ENCODE results near the gene TAF1B.
"Not testable (repeated sequence)": the region's sequence is repeated elsewhere in the genome, so short reads cannot be mapped to it uniquely, and the experiment has no call there.

TAF1B gene

DNA sequence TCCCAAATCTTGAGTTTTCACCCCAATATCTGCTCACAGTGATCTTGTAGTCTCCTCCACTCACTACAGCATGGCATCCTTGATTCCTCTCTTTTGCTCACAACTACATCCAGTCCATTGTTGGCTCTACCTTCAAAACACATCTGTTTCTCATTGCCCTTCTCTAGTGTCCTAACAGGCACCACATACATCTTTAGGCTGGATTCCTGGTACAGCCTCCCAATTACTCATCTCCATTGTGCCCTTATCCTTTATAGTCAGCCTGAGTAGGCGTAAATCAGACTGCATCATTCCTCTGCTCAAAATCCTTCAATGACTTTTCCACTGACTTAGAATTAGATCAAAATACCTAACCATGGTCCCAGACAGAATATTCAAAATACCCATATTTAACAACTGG lies 10.7 kb upstream of the TAF1B start:
- DNase-seq (ENCODE audit: low read depth) = no peak

DNA sequence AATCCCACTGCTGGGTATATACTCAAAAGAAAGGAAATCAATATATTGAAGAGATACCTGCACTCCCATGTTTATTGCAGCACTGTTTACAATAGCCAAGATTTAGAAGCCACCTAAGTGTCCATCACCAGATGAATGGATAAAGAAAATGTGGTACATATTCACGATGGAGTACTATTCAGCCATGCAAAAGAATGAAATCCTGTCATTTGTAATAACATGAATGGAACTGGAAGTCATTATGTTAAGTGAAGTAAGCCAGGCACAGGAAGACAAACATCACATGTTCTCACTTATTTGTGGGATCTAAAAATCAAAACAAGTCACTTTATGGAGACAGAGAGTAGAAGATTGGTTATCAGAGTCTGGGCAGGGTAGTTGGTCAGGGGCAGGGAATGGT lies 8.2 kb upstream of the TAF1B start:
- not testable (repeated sequence) for DNase-seq (ENCODE audit: low read depth)

- no peak for DNase-seq (ENCODE audit: low read depth)
These were observed 7.2 kb upstream of the TAF1B start for GRCh38 chr2:9836074-9836473.

DNA sequence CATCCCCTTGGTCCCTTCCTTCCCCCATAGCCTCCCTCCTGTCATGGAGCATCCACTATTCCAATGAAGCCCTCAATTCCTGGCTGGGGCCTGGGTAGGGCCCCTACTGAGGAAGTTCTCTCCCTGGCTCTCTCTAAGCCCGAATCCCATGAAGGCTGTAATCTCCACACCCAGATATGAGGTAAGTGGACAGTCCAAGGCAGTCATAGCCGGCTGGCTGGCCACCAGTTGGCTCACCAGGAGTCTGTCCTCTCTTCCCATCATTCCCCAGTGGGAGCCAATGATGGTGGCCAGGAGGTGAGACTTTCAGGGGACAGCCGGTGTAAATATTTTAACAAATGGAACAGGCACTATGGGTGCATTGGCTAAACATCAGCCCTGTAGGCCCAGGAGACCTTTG lies 6.8 kb upstream of the TAF1B start:
- no peak for DNase-seq (ENCODE audit: low read depth)

DNA sequence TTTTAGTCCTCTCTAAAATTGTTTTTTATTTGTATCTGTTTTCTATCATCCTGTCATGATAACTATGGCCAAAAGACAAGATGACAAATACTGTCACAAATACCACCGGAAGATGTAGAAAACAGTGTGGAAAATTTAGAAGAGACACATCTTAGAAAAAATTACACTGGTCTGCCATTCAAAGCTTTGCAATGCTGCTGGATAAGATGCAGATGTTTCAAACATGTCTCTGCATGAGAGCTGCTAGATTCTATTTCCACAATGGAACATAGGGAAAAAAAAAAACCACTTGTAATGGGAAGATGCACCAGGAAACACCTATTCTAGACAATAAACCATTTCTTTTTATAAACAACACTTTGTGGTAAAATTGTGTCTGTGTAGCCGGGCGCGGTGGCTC lies 5.8 kb upstream of the TAF1B start:
- DNase-seq (ENCODE audit: low read depth) = no peak

GRCh38 chr2:9838391-9838790 lies 4.9 kb upstream of the TAF1B start:
- DNase-seq (ENCODE audit: low read depth) = no peak

DNA sequence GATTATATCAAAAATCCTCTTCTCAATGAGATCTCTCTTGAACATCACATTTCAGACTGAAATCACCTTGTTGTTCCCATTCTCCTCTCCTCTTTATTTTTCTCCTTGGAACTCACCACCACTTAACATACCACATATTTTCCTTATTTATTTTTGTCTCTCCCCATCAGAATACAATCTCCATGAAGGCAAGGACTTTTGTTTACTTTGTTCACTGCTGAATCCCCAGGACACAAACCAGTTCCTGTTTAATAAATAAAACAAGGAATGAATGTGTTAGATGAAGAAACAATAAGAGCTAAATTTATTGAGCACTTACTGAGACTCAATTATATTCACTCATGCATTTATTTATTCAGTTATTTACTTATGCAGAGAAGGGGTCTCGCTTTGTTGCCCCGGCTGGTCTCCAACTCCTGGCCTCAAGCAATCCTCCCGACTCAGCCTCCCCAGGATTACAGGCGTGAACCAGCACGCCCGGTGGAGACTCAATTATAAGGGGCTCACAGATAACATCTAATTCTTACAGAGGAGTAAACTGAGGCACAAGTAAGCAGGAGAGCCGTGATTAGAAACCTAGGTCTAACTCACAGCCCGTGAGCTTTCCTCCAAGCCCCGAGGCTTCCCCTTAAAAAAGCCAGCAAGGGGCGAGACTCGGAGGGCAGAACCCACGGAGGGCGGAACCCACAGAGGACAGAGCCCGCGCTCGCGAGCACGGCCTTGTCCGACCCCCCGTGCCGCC lies 616 bp upstream of the TAF1B start:
- no peak for DNase-seq (ENCODE audit: low read depth)

- no peak for DNase-seq (ENCODE audit: low read depth)
These were observed 786 bp downstream of the TAF1B start for GRCh38 chr2:9844036-9844483.

DNA sequence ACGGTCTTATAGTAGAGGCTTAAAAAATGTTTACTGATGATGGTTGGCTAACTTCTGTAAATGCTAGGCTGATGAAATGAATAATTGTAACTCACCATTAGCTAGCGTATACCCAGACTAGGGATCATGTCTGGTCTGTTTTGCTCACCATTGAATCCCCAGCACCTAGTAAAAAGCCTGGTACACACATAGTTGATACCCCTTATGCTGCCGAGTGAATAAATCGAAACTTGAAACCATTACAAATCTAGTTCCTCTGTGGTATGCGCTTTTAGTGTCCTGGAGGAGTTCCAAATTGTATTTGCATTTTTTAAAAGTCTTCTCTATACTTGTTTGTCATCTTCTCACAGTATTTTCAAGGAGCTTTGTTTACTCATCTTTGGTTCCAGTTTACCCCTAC lies 1.3 kb downstream of the TAF1B start:
- no peak for DNase-seq (ENCODE audit: low read depth)

DNA sequence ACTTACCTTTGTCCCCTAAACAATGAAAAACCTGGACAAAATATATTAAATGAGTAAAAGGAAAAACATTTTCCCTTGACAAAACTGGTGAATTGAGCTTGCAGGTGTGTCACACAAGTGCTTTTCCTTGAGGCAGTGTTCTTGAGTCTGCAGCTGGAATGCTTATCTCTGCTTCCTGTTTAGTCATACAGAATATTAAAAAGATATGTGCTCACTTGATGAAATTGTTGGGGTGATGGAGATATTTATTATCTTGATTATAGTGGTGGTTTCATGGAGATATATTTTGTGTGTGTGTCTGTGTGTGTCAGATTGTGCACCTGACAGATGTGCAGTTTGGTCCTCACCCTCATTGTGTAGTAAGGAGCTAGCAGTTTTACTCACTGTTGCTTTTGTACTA lies 3.3 kb downstream of the TAF1B start:
- no peak for DNase-seq (ENCODE audit: low read depth)

- DNase-seq (ENCODE audit: low read depth) = no peak
These were observed 3.9 kb downstream of the TAF1B start for GRCh38 chr2:9847140-9847539.

- DNase-seq (ENCODE audit: low read depth) = no peak
These were observed 9.6 kb downstream of the TAF1B start for GRCh38 chr2:9852881-9853280.

DNA sequence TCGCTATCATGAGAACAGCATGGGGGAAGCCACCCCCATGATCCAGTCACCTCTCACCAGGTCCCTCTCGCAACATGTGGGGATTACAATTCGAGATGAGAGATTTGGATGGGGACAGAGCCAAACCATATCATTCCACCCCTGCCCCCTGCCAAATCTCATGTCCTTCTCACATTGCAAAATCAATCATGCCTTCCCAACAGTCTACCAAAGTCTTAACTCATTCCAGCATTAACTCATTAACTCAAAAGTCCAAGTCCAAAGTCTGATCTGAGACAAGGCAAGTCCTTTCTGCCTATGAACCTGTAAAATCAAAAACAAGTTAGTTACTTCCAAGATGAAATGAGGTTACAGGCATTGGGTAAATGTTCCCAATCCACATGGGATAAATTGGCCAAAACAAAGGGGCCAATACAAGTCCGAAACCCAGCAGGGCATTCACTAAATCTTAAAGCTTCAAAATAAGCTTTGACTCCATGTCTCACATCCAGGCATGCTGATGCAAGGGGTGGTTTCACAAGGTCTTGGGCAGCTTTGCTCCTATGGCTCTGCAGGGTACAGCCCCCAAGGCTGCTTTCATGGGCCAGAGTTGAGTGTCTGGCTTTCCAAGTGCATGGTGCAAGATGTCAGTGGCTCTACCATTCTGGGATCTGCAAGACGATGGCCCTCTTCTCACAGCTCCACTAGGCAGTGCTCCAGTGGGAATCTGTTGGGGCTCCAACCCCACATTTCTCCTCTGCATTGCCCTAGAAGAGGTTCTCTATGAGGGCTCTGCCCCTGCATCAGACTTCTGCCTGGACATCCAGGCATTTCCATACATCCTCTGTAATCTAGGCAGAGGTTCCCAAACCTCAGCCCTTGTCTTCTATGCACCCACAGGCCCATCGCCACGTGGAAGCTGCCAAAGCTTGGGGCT lies 14.8 kb downstream of the TAF1B start:
- DNase-seq (ENCODE audit: low read depth) = no peak

DNA sequence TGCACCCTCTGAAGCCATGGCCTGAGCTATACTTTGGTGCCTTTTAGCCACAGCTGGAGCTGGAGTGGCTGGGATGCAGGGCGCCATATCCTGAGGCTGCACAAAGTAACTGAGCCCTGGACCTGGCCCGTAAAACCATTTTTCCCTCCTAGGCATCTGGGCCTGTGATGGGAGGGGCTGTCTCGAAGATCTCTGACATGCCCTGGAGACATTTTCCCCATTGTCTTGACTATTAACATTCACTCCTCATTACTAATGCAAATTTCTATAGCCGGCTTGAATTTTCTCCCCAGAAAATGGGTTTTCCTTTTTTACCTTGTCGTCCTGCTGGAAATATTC lies 15.4 kb downstream of the TAF1B start:
- no peak for DNase-seq (ENCODE audit: low read depth)

DNA sequence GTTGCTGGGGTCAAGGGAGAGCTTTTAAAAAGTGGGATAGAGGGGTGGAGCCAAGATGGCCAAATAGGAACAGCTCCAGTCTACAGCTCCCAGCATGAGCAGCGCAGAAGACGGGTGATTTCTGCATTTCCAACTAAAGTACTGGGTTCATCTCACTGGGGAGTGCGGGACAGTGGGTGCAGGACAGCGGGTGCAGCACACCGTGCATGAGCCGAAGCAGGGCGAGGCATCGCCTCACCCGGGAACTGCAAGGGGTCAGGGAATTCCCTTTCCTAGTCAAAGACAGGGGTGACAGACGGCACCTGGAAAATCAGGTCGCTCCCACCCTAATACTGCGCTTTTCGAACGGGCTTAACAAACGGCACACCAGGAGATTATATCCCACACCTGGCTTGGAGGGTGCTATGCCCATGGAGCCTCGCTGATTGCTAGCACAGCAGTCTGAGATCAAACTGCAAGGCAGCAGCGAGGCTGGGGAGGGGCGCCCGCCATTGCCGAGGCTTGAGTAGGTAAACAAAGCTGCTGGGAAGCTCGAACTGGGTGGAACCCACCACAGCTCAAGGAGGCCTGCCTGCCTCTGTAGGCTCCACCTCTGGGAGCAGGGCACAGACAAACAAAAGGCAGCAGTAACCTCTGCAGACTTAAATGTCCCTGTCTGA lies 17.8 kb downstream of the TAF1B start:
- DNase-seq (ENCODE audit: low read depth) = not testable (repeated sequence)

DNA sequence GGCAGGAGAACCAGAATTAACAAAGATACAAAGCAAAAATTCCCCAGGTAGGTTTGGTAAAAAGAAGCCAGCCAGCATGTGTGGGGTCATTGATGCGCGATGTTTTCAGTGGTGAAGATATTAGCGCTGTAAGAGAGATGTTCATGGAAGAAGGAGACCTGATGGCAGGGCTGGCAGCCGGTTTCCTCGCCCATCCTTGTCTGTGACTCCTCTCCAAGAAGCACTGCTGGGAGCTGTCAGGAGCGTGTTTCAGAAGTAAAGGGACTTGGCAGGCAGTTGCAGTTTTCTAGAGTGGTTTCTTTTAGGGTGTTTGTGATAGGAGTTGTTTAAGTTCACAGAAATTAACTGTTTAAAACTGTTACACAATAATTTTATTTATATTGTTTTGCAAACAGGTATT lies 24.6 kb downstream of the TAF1B start:
- DNase-seq (ENCODE audit: low read depth) = no peak

- no peak for DNase-seq (ENCODE audit: low read depth)
These were observed 30.1 kb downstream of the TAF1B start for GRCh38 chr2:9873337-9873736.

- DNase-seq (ENCODE audit: low read depth) = no peak
These were observed 33.8 kb downstream of the TAF1B start for GRCh38 chr2:9877026-9877425.

GRCh38 chr2:9877726-9878125 lies 34.5 kb downstream of the TAF1B start:
- DNase-seq (ENCODE audit: low read depth) = no peak

DNA sequence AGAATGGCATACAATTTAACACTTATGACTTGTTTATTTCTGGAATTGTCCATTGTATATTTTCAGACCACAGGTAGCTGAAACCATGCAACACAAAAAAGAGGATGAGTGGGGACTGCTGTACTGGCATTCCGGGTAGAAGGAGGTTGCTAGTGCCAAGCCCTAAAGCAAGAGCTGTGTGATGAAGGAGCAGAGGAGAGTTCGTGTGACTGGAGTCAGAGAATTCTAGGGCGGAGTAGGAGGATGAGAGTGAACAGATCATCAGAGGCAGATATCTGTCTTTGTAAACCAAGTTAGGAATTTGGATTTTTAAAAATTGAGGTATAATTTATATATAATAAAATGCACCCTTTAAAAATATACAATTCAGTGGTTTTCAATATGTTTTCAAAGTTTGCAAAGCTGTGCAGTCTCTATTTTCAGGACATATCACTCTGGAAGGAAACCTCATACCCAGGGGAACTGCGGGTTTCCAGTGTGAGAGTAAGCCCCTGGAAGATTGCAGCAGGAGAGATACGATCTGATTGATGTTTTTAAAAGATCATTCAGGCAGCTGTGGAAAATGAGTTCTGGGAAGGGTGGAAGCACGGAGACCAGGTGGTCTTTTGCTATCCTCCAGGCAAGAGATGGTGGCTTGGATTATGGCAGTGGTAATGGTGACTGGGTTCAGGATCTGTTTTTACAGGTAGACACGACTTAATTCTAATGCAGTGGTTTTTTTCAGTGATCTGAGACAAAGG lies 36.4 kb downstream of the TAF1B start:
- no peak for DNase-seq (ENCODE audit: low read depth)

- no peak for DNase-seq (ENCODE audit: low read depth)
These were observed 40.6 kb downstream of the TAF1B start for GRCh38 chr2:9883897-9884296.

DNA sequence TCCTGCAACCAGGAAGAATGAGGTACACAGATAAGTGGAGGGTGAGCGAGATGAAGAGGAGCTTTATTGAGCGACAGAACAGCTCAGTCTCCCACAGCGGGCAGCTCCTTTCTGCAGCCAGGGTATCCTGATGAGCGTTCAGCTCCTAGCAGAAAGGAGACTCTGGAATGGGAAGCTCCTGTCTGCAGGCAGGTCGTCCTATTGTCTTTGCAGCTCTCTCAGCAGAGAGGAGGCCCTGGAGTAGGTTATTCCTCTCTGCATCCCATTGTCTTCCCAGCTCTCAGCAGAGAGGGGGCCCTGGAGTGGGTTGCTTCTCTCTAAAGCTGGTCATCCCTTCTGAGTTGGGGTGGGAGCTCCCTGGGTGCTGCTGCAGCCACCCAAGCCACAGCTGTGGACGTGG lies 41.2 kb downstream of the TAF1B start:
- no peak for DNase-seq (ENCODE audit: low read depth)

Data from activated T-cell treated with anti-CD3 and anti-CD28 coated beads for 1 hour (primary cell).